Measurements from ENCODE around the gene CCDC40. TPM values are rescaled to one million over a fixed set of nuclear protein-coding genes. Genes with fewer than 3 reads are reported as not detected.
A peak's percentile ranks its signal among the peaks of the same experiment; 100 is the strongest.

The CCDC40 gene
- total and polyA plus RNA-seq, 9 of the 15 experiments (the other 6 are each of a cell fraction or from before 2014, with no cell fraction given), result 0.07 to 0.33 TPM; not detected in 7

DNA sequence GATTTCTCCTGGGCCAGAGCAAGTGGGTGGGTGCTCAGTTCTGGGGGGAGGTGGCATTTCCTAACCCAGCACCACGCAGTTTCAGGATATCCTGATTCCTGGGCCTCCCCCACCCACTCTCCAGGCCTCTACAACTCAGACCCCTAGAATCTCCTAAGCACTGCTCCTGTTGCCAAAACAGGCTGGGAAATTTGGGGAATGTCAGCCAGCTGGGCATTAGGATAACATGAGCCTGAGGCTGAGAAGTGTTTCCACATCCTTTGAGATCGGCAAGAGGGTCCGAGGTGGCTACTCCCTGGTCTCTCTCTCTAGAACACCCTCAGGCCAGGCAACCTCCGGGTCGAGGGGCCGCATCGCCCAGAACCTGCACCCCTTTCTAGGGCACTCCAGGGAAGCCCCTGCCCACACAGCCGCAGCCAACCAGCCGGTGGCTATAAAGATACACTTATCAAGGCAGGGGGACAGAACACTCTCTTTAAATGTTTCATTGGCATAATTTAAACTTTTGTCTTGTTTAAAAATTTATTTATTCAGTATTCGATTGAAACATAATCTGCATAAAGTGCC, 24.4 kb upstream of the CCDC40 start (continued):
- TF ChIP-seq SRSF3 (IDR thresholded peaks at IDR 0.05; ENCODE audit: insufficient read depth, low read length) (no peak), BCL6 (CRISPR knock-in tag; IDR thresholded peaks at IDR 0.05) (no peak)

DNA sequence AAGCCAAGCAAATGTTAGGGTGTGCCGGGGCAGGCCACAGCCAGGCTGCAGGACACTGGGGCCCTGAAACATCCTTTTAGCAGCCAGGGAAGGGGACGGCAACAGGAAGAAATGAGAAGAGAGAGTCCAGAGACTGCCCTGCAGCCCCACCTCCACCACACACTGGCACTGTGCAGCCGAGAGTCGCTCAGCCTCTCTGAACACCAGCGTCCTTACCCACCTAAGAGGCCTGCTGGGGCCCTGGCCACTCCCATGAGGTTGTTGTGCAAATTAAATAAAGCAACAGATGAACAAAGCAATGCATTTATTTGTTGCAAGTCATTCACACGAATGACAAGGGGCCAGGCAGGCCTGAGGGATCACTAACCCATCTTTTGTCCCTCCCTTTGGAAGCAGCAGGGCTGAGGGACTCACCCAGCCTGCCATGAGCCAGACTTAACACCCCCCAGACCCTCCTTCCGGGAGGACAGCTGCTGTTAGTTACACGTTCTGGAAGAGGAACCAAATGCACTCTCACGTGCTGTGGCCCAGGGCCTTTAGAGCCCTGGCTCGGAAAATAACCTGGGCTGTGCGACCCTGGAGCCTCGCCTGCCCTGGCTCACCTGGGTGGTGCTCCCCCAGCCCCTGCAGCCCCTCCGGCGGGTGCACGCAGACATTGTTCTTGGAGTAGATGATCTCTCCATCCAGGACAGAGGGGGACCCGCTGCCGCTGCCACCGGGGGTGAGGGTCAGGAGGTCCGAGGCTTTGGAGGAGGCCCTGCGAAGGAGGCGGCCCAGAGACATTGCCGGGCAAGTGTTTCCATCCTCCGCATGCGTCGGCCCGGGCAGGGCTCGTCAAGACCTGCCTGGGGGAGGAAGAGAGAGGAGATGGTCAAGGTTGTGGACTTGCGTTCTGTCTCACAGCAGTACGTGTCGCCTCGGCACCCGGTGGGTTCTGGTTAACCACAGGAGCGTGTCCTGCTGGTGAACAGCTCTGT, 23.4 kb upstream of the CCDC40 start:
- Histone ChIP-seq H3K4me1 (replicated peaks in 1 of 2; ENCODE audit: control insufficient read depth in 2 of 2, insufficient read depth in 2 of 2, low read length in 2 of 2) (peaks cover 0 to 25% of the 10 kb centered on the region in 2 experiments; a peak in 2 of 5 replicates), H3K4me2 (ENCODE audit: insufficient read depth, low read length) (no peak overlapping the region), H3K9me3 (replicated peaks; ENCODE audit: control insufficient read depth, insufficient read depth, low read depth, low read length) (no peaks in the 10 kb centered on the region), H3K36me3 (ENCODE audit: control insufficient read depth, insufficient read depth, low read length) (no peaks in the 10 kb centered on the region), H3K27me3 (ENCODE audit: control insufficient read depth in 2 of 2, insufficient read depth in 2 of 2, low read length in 2 of 2) (peaks cover 33 to 87% of the 10 kb centered on the region in 2 experiments), H4K20me1 (replicated peaks; ENCODE audit: control insufficient read depth, insufficient read depth, low read length) (no peaks in the 10 kb centered on the region; the same call in 1 of the 2 replicates), H3K4me3 (no peak overlapping the region), H2AFZ (ENCODE audit: low read depth, low read length) (no peak overlapping the region), H3K79me2 (ENCODE audit: control insufficient read depth, insufficient read depth, low read length) (no peaks in the 10 kb centered on the region), H3K27ac (ENCODE audit: extremely low read depth, low read depth, low read length) (no peak overlapping the region), H3K9me1 (ENCODE audit: control insufficient read depth, insufficient read depth, low read length) (no peaks in the 10 kb centered on the region), H3K9ac (ENCODE audit: insufficient read depth in 1 of 2, low read depth in 2 of 2, low read length in 2 of 2) (0 out of 4 replicates have a peak overlapping the region, but pooled peaks of 1 of the 2 experiments have one; percentile 16)
- intact Hi-C loops (cut with micrococcal nuclease), result no loop called here
- no peak for FAIRE-seq
- CTCF ChIA-PET (ENCODE audit: low intra/inter-chr PET ratio), result no interaction called here
- BruUV-seq (replicated peaks), result no TSS peak
- no peak for ATAC-seq
- 2% methylated on average over 33 of the region's 33 CpGs for WGBS (ENCODE audit: insufficient coverage, low coverage, missing lambda C conversion rate)
- POLR2A ChIA-PET, result no interaction called here
- DNase-seq (ENCODE audit: extremely low read depth in 1 of 4, low spot score in 3 of 4), result no peak
- TF ChIP-seq ATF1 (CRISPR knock-in tag; IDR thresholded peaks at IDR 0.05) (no peak), ATF1 (tag; IDR thresholded peaks at IDR 0.05) (no peak), RUNX1 (IDR thresholded peaks at IDR 0.05; ENCODE audit: low read depth) (no peak), NFIX (CRISPR knock-in tag; IDR thresholded peaks at IDR 0.05; ENCODE audit: low read depth) (no peak), ZNF668 (CRISPR knock-in tag; IDR thresholded peaks at IDR 0.05) (no peak), SMAD4 (CRISPR knock-in tag; conservative IDR thresholded peaks at IDR 0.05) (no peak), ZZZ3 (IDR thresholded peaks at IDR 0.05) (no peak), ILF3 (IDR thresholded peaks at IDR 0.05; ENCODE audit: borderline replicate concordance) (no peak), ETV5 (CRISPR knock-in tag; IDR thresholded peaks at IDR 0.05; ENCODE audit: low read depth) (no peak)
- in situ Hi-C loops (cut with MboI), result no loop called here

Measured in K562 (cell line).